D341Med (cell line): ENCODE measurements around the gene GNAZ.
"Not testable (repeated sequence)": the region's sequence is repeated elsewhere in the genome, so short reads cannot be mapped to it uniquely, and the experiment has no call there.

Experiments
- DNase-seq: peaks from one replicate; pipeline ENCODE4 v3.0.0; 2012; ENCODE audit warnings: low spot score

The GNAZ gene

DNA sequence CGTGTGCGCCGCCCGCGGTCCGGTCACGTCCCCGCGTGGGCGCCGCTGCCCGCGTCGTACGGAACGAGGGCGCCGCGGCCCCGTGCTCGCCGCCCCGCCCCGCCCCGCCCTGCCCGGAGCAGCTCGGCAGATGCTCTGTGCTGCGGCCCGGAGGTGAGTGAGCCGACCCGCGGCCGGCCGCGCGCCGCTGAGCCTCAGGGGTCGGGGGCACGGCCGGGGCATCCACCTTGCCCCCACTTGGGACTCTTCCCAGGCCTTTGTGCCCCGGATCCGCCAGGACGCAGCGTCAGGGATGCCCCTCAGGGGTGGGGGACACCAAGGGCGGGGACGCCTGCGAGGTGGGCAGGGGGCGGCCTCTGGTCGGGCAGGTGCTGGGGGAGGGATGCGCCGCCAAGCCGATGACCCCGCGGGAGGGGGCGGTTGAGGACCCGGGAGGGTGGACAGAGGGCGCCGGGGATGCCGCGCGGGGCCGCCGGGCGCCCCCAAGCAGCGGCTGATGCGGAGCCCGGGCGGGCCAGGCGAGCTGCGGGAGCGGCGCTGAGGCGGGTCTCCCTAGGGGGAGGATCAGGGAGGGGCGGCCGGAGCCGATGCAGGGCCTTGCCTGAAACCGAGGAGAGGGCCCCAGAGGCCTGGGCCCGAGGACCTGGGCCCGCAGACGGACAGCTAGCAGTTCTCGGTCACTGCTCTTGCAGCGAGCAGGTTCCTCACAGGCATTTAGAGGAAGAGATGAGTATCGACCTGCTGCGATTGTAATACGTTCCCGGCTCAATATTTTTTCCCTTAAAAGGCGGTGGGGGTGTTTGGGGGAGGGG is at the start of gene GNAZ:
TSS of gene GNAZ (plus strand) at position 102 of the 812 bp plus-strand sequence. CDS start 25,177 bp downstream, outside the sequence.
- peak; percentile 85 for DNase-seq

GRCh38 chr22:23020659-23021293 is 49.5 kb upstream of the GNAZ start:
- no peak for DNase-seq

DNA sequence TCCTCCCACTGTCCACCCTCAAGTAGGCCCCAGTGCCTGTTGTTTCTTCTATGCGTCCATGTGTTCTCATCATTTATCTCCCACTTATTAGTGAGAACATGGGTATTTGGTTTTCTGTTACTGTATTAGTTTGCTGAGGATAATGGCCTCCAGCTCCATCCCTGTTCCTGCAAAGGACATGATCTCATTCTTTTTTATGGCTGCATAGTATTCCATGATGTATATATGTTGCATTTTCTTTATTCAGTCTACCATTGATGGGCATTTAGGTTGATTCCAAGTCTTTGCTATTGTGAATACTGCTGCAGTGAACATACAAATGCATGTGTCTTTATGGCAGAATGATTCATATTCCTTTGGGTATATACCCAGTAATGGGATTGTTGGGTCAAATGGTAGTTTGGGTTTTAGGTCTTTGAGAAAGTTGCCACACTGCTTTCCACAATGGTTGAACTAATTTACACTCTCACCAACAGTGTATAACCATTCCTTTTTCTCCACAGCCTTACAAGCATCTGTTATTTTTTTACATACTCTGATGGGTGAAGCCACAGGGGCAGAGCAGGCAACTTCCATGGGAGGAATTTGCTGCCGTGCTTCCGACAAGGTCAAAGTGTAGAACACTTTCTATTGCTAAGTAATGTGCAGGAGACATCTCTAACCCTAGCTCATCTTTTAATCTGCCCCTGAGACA is 48.5 kb upstream of the GNAZ start:
- DNase-seq = not testable (repeated sequence)

DNA sequence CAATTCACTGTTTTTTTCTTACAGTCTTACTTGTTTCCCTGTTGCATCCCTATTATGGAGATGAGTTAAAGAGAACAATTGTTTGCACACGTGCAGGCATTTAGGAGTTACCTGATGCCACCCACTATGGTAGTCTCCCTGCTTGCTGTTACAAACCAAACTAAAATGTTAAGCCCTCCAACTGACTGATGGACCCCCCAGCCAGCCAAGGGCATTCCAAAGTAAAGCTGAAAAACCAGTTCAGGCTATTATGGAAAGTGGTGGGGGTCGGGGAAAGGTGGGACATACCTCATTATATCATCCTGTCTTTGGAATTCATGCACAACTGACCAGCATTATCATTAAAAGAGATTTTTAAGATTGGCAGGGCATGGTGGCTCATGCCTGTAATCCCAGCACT is 47.0 kb upstream of the GNAZ start:
- no peak for DNase-seq

GRCh38 chr22:23026777-23027176 is 43.5 kb upstream of the GNAZ start:
- DNase-seq = no peak

DNA sequence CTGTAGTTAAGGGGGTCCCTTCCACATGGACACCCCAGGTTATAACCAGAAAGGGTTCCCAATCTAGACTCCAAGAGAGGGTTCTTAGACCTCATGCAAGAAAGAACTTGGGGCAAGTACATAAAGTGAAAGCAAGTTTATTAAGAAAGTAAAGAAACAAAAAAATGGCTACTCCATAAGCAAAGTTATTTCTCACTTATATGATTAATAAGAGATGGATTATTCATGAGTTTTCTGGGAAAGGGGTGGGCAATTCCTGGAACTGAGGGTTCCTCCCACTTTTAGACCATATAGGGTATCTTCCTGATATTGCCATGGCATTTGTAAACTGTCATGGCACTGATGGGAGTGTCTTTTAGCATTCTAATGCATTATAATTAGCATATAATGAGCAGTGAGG is 42.5 kb upstream of the GNAZ start:
- DNase-seq = not testable (repeated sequence)

DNA sequence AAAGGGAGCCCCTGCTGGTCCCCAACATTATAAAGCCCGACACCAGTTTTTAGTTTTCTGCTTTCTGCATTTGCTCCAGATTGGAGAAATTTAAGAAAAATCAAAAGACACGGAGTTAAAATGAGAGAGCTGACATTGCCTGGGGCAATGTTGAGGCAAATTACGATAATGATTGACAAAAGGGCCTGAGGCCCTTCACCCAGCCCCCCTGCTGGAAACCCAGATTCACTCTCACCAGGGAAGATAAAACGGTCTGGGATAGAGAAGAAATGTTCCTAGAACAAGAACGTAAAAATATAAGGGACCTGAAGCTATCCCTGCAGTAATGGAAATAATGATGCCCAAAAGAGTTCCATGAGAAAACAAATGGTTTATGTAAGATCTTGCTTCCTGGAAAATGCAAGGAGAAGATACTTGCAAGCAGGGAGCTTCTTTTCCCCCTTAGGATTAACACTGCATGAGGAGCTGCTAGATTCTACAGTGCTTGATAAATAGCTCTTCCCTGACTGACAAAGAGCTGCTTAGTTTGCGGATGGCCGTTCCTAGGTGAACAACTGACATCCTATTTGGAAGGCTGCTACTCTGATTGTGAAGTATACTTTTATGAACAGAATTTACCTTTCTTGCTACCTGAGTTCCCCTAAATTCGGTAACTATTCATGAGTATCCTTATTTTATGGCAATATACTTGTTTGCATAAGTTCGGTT is 40.6 kb upstream of the GNAZ start:
- no peak for DNase-seq

GRCh38 chr22:23031381-23031780 is 38.9 kb upstream of the GNAZ start:
- no peak for DNase-seq

DNA sequence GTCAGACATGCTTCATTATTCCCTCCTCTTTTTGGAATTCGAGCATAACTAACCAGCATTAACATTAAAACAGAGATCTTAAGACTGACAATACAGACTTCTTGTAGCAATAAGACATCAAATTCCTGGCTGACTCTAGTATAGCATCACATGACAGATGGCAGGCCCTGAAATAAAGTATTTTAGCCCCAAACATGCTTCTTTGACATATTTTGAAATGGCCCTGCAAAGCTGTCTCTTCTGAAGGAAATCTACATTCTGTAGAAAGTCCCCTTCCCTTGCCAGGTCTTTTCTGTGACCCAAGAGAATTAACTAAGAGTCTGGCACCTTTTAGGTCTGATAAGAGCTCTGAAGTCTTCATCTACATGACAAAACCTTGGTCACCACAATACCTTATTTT is 38.5 kb upstream of the GNAZ start:
- no peak for DNase-seq

DNA sequence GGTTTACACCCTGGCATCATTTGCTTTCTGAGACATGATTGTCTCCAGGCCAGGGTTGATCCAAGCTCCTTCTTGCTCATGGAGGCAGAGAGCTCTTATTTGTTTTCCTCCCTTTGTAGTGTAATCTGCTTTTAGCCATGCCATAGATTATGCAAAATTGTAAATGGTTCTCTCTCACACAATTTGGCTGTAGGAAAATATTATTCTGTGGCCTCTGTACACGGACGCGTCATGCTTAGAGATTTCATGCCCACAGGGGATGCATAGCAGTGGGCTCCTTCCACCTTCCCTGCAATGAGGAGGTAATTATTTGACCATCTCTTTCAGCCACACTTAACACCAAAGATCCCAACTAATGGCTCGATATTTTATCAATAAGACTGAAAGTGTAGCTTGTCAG is 37.7 kb upstream of the GNAZ start:
- no peak for DNase-seq

- no peak for DNase-seq
These were observed 37.0 kb upstream of the GNAZ start for GRCh38 chr22:23033116-23033905.

DNA sequence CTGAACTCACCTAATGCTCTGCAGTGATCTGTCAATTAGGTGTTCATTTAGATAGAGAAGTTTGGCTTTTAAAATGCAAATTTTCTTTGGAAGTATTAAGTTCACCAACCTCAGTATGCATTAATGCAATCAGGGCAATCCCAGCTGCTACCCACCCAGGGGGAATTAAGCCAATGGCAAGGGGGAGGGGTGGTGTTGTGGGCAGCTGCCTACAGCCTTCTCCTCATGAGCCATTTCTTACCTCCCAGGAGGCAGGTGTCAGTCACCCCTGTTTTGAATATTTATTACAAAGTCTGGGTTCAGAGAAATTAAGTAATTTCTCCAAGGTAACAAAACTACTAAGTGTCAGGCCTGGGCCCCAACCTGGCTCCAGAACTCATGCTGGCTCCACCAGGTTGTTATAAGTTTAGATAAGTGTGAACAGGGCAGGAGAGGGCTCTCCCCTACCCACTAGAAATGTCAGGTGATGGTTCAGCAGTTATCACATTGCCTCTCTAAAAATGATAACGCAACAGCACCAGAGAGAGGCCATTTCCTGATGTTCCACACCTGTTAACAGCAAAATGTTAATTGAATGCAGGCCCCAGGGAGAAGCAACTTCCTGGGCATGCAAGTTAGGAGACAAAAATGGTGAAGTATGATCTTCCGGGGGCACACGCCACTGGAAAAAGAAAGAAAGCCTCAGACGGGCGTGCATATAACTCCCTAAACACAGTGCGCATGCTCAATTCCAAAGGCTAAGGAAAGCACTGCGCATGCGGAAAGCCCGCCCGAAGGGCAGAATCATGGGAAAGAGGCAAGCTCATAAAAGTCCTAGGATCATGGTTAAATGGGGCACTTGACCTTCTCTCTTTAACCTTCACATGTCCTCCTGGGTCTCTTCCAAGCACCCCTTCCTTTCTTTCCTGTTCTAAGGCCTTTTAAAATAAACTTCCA is 35.4 kb upstream of the GNAZ start:
- no peak for DNase-seq

DNA sequence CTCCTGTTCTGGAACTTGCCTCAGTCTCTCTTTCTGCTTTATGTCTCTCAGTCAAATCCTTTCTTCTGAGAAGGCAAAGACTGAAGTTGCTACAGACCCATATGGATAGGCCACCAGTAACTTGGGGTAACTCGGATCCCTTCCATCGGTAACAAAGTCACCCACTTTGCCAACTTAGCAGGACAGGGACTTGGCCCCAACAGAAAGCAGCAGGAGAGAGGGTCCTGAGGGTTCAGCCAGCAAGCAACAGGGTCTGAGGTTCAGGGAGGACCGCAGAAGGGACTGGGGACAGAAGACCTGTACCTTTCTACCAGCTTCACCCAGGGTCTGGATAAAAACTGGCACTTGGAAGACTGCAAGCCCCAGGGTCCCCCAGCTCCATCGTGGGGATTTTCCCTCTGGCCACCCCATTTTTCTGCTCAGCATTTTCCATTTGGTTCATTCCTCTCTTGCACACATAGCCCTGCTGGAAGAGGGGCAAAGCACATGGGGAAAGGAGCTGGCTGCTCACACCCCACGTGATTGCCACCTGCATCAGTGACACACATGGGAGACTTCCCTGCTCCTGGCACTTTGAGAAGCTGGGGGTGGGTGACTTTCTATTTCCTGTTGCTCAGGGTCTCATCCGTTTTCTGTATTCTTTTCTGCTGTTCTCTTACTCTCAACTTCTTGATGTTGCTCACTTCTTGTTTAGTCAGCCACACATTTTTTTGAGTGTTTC is 34.6 kb upstream of the GNAZ start:
- DNase-seq = no peak

DNA sequence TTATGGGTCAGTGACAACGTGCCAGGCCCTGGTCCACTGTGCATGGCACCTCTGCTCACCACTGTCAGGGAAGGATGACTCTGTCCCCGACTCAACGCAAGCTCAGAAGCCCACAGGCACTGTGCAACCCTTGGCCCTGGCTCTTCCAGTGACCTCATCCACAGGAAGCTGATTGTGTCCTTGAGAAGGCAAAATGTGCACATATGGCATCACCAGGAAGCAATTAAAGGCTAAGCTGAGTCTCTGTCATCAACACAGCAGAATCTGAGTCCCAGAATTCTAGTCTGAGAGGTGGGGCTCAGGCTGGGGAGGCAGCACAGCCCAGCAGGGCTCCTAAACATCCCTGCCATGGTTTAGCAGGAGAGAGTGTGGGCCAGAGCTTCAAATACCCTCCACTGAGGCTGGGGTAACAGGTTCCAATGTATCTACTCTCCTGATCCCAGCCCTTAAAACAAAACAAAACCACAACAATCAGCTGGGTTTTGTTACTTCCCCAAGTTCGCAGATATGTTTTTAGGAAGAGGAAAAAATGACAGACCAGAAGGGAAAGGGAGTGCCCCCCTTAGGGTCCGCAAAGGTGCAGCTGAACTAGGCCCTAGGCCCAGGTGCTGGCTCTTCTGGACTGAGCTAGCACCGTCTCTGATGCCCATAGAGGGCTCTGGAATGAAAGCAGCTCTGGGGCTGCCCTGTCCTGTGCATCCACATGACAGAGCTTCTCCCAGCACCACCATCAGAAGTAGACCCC is 33.5 kb upstream of the GNAZ start:
- DNase-seq = peak; percentile 77

DNA sequence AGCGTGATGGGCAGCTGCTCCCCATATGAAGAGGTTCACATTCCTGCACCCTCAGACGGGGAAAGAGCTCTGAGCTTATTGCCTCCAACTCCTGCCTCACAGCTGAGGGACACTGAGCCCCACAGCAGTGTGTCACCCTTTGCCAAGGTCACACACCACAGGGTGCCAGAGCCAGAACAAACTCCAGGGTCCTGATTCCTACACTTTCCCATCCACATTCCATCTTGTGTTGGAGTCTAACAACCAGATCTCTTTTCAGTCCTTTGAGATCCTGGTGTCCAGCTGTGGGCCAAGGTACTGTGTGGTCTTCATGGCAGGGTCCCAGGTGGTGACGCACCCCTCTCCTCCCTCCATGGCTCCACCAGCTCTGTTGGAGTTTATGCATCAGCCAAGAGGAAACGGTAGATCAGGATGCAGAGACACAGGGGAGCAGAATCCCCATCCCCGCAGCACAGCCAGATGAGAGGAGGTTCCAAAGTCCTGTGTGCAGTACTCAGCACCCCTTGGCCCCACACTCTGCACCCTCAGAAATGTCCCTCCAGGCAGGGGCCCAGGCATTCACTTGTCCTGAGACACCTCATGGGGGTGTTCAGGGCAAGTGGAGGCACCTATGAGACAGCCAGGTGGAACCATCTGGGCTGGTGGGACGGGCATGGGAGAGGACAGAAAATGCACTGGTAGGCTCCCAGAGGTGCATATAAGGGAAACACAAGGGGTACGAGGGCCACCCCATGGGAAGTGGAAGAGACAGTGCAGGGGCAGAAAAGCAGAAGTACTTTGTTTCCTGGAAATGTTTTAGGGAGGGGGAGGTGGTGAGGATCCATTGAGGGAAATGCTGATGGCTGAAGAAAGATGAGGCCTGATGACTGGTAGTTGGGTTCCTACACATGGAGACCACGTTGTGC is 32.6 kb upstream of the GNAZ start:
- no peak for DNase-seq

DNA sequence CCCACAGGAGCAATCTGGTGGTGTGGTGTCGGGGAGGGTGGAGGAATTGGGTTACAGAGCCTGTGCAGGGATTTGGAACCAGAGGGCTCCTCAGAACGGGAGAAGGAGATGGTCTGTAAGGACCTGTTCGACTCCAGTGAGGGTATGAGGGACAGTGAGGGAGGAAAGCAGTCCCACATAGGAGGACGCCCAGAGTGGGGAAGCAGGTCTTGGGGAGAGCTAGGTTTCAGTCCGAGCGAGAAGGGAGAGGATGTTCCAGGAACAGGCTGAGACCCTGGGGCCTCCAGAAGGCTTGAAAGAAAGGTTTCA is 32.0 kb upstream of the GNAZ start:
- DNase-seq = no peak

DNA sequence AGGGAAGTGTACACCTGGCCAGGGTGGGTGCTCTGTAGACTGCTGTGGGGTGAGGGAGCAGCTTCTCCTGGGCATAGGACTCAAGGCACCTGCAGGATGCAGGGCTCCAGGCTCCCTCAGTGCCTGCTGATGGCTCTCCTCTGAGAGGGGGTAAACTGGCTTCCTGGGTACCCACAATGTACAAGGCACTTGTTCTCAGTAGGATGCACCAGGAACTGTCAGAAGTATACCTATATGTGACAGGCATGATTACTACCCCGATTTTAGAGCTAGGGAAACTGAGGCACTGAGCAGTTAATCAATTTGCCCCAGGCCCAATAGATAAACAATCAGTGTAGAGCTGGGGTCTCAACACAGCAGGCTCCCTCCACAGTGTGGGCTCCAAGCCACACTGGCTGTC is 31.4 kb upstream of the GNAZ start:
- DNase-seq = no peak

GRCh38 chr22:23042179-23042578 is 28.1 kb upstream of the GNAZ start:
- no peak for DNase-seq
